ENCODE data around the gene KCNMB4.

GRCh38 chr12:70467476-70467875 is 101.4 kb downstream of the KCNMB4 start:
- TF ChIP-seq CTCF (IDR thresholded peaks at IDR 0.05; ENCODE audit: low read depth, low read length, poor library complexity, severe bottlenecking) (no peak), EZH2phosphoT487 (IDR thresholded peaks at IDR 0.05; ENCODE audit: borderline replicate concordance, low read length) (no peak)
